HG03432 (cell line): Measurements from ENCODE around the gene MARK2.

Experiments
- ATAC-seq: cut with Tn5 transposase; IDR thresholded peaks from one replicate; pipeline ENCODE4 v1.9.1; 2021; ENCODE audit warnings: mild to moderate bottlenecking, moderate library complexity; ENCODE audit not compliant: unreplicated experiment

Gene MARK2

GRCh38 chr11:63879598-63880402, 40.9 kb downstream of the MARK2 start:
- no peak for ATAC-seq

- no peak for ATAC-seq
These were observed 41.5 kb downstream of the MARK2 start for GRCh38 chr11:63880403-63880790.

- no peak for ATAC-seq
These were observed 43.8 kb downstream of the MARK2 start for GRCh38 chr11:63882555-63883242.

- ATAC-seq: no peak
These were observed 44.9 kb downstream of the MARK2 start for GRCh38 chr11:63883791-63884190.

- ATAC-seq: no peak
These were observed 45.5 kb downstream of the MARK2 start for GRCh38 chr11:63884196-63884932.

GRCh38 chr11:63887386-63887999, 48.6 kb downstream of the MARK2 start:
- no peak for ATAC-seq

GRCh38 chr11:63888170-63889086, 49.5 kb downstream of the MARK2 start:
- ATAC-seq: peak; percentile 71

GRCh38 chr11:63889344-63889743, 50.4 kb downstream of the MARK2 start:
- ATAC-seq: no peak

- no peak for ATAC-seq
These were observed 51.5 kb downstream of the MARK2 start for GRCh38 chr11:63890368-63890767.

- no peak for ATAC-seq
These were observed 53.3 kb downstream of the MARK2 start for GRCh38 chr11:63892228-63892627.

GRCh38 chr11:63893355-63893754, 54.4 kb downstream of the MARK2 start:
- ATAC-seq: no peak

- no peak for ATAC-seq
These were observed 57.2 kb downstream of the MARK2 start for GRCh38 chr11:63896071-63896470.

GRCh38 chr11:63897459-63898146, 58.7 kb downstream of the MARK2 start:
- ATAC-seq: no peak

GRCh38 chr11:63901660-63902059, 62.8 kb downstream of the MARK2 start:
- no peak for ATAC-seq

- ATAC-seq: no peak
These were observed 65.0 kb downstream of the MARK2 start for GRCh38 chr11:63903884-63904283.

GRCh38 chr11:63904743-63905142, 65.8 kb downstream of the MARK2 start:
- ATAC-seq: no peak

- no peak for ATAC-seq
These were observed 66.3 kb downstream of the MARK2 start for GRCh38 chr11:63905179-63905578.

- no peak for ATAC-seq
These were observed 67.2 kb downstream of the MARK2 start for GRCh38 chr11:63906087-63906486.

- no peak for ATAC-seq
These were observed 67.7 kb downstream of the MARK2 start for GRCh38 chr11:63906585-63906984.

GRCh38 chr11:63907063-63907462, 68.2 kb downstream of the MARK2 start:
- no peak for ATAC-seq
